HEK293T (cell line): ENCODE measurements around the gene MLYCD.

ENCODE experiments used
- CTCF ChIA-PET: fragments of 350-600 bp; formaldehyde crosslinking; extraction: SDS; loops from one replicate; lab custom pipeline; 2021; ENCODE audit warnings: antibody characterized with exemption, inconsistent platforms; lab: Yijun Ruan, JAX
- POLR2A ChIA-PET: fragments of 350-600 bp; formaldehyde crosslinking; extraction: SDS; loops from one replicate; lab custom pipeline; 2020; ENCODE audit warnings: antibody characterized with exemption, inconsistent platforms; lab: Yijun Ruan, JAX
- DNase-seq: peaks from one replicate; pipeline ENCODE4 v3.0.0; 2012; ENCODE audit warnings: mixed read lengths; ENCODE audit errors: extremely low spot score
- ARNT ChIP-seq: fragments of 450-650 bp; IDR thresholded peaks from 2 replicates; pipeline ENCODE4 v1.6.1; 2017; ENCODE audit warnings: mild to moderate bottlenecking
- BHLHE40 ChIP-seq: fragments of 450-650 bp; IDR thresholded peaks from 2 replicates; pipeline ENCODE4 v1.6.1; 2016; ENCODE audit warnings: mild to moderate bottlenecking, moderate library complexity, borderline replicate concordance
- CTBP1 ChIP-seq: fragments of 450-650 bp; IDR thresholded peaks from 2 replicates; pipeline ENCODE4 v1.6.1; 2016; ENCODE audit warnings: borderline replicate concordance
- ELF4 ChIP-seq: fragments of 450-650 bp; IDR thresholded peaks from 2 replicates; pipeline ENCODE4 v1.6.1; 2017; ENCODE audit warnings: antibody characterized with exemption
- FOXA1 ChIP-seq: fragments of 450-650 bp; IDR thresholded peaks from 2 replicates; pipeline ENCODE4 v1.6.1; 2016; ENCODE audit warnings: mild to moderate bottlenecking
- FOXK2 ChIP-seq: fragments of 450-650 bp; IDR thresholded peaks from 2 replicates; pipeline ENCODE4 v1.6.1; 2016; ENCODE audit warnings: mild to moderate bottlenecking
- FOXM1 ChIP-seq: fragments of 450-650 bp; IDR thresholded peaks from 2 replicates; pipeline ENCODE4 v1.6.1; 2017; ENCODE audit warnings: mild to moderate bottlenecking, borderline replicate concordance
- HDGF ChIP-seq: fragments of 450-650 bp; IDR thresholded peaks from 2 replicates; pipeline ENCODE4 v1.6.1; 2017; ENCODE audit warnings: antibody characterized with exemption, borderline replicate concordance
- L3MBTL2 ChIP-seq: fragments of 450-650 bp; conservative IDR thresholded peaks from 2 replicates; pipeline ENCODE4 v1.6.1; 2016; ENCODE audit warnings: mild to moderate bottlenecking
- LEF1 ChIP-seq: fragments of 450-650 bp; IDR thresholded peaks from 2 replicates; pipeline ENCODE4 v1.6.1; 2017; ENCODE audit warnings: mild to moderate bottlenecking, borderline replicate concordance
- NFRKB ChIP-seq: fragments of 450-650 bp; IDR thresholded peaks from 2 replicates; pipeline ENCODE4 v1.6.1; 2016; ENCODE audit warnings: mild to moderate bottlenecking, moderate library complexity
- SP1 ChIP-seq: fragments of 450-650 bp; IDR thresholded peaks from 2 replicates; pipeline ENCODE4 v1.6.1; 2017
- SUZ12 ChIP-seq: fragments of 450-650 bp; IDR thresholded peaks from 2 replicates; pipeline ENCODE4 v1.6.1; 2016; ENCODE audit warnings: mild to moderate bottlenecking
- TARDBP ChIP-seq: fragments of 450-650 bp; IDR thresholded peaks from 2 replicates; pipeline ENCODE4 v1.6.1; 2016
- ZNF384 ChIP-seq: fragments of 450-650 bp; IDR thresholded peaks from 2 replicates; pipeline ENCODE4 v1.6.1; 2016
- TF ChIP-seq, protein P1 (sequence below): fragments of 450-650 bp; IDR thresholded peaks from 2 replicates; pipeline ENCODE4 v1.6.1; 2016

Gene MLYCD

GRCh38 chr16:83963277-83964119, 64.6 kb downstream of the MLYCD start:
- POLR2A ChIA-PET, result no interaction called here
- TF ChIP-seq FOXA1, result no peak
- TF ChIP-seq, protein P1, sequence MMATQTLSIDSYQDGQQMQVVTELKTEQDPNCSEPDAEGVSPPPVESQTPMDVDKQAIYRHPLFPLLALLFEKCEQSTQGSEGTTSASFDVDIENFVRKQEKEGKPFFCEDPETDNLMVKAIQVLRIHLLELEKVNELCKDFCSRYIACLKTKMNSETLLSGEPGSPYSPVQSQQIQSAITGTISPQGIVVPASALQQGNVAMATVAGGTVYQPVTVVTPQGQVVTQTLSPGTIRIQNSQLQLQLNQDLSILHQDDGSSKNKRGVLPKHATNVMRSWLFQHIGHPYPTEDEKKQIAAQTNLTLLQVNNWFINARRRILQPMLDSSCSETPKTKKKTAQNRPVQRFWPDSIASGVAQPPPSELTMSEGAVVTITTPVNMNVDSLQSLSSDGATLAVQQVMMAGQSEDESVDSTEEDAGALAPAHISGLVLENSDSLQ, result 0 out of 2 replicates have a peak, but pooled peaks have one; percentile 19
- CTCF ChIA-PET, result no interaction called here
- DNase-seq, result no peak

- TF ChIP-seq ZNF384 (no peak), LEF1 (no peak), L3MBTL2 (no peak), ARNT (no peak), BHLHE40 (no peak), NFRKB (no peak), SUZ12 (no peak)
- CTCF ChIA-PET, result interaction anchor here (0.6 to 2.5 kb wide), 4 partner anchors 11 to 101 kb away, joined by 3 to 12 read pairs (median 6); no protein-coding TSS in a partner anchor
- POLR2A ChIA-PET, result no interaction called here
- no peak for DNase-seq
Observed at GRCh38 chr16:83964684-83965443, 65.9 kb downstream of the MLYCD start.

GRCh38 chr16:83965444-83966152, 66.7 kb downstream of the MLYCD start:
- POLR2A ChIA-PET, result no interaction called here
- CTCF ChIA-PET, result interaction anchor here (2.5 kb wide), 1 partner anchor 100 kb away, joined by 12 read pairs; no protein-coding TSS in a partner anchor
- TF ChIP-seq FOXK2, result no peak
- TF ChIP-seq, protein P1, result no peak
- no peak for TF ChIP-seq CTBP1
- no peak for DNase-seq

DNA sequence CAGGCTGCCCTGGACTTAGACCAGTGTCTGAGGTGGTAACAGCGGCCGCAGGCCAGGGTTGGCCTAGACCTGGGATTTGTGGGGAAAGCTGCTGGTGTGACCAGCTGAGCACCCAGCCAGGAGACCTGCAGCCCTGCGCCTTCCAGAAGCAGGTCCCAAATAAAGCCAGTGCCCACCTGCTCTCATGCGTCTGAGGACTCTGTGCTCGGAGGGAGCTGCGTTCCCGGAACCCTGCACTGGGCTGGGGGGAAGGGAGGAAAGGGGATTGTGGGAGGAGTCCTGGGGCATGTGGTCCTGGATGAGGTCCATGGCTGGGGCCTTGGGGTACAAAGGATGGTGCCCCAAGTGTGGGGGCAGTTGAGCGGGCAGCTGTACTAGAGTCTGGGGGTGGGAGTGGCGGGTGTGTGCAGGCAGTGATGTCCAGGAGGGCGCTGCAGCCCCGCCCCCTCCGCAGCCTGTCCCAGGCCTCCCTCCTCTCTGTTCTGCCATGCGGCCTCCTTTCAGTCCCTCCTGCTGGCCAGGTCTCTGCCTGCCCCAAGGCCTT, 67.3 kb downstream of the MLYCD start:
- no peak for DNase-seq
- ChIA-PET CTCF (interaction anchor here (2.5 kb wide), 1 partner anchor 99 kb away, joined by 12 read pairs; no protein-coding TSS in a partner anchor), POLR2A (no interaction called here)
- TF ChIP-seq ARNT (no peak), SUZ12 (no peak), SP1 (no peak), BHLHE40 (no peak), ZNF384 (no peak), TARDBP (no peak), NFRKB (no peak), FOXM1 (no peak), L3MBTL2 (no peak), HDGF (no peak), LEF1 (no peak), ELF4 (no peak), CTBP1 (no peak)
- TF ChIP-seq, protein P1, result no peak

DNA sequence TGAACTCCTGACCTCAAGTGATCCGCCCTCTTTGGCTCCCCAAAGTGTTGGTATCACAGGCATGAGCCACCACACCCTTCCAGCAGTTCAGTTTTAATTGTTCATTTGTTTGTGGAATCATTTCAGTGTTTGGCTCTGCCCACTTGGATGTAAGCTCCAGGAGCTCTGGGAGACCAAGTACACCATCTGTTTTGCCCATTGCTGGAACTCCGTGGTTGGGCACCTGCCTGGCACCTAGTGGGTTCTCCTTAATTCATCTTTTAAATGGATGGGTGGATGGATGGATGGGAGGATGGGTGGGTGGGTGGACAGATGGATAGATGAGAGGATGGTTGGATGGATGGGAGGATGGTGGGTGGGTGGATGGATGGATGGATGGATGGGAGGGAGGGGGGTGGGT, 68.2 kb downstream of the MLYCD start:
- ChIA-PET CTCF (interaction anchor here (2.5 kb wide), 1 partner anchor 99 kb away, joined by 12 read pairs; no protein-coding TSS in a partner anchor), POLR2A (no interaction called here)
- TF ChIP-seq BHLHE40 (no peak), ELF4 (no peak), SP1 (no peak), NFRKB (no peak), ARNT (no peak)
- no peak for DNase-seq

DNA sequence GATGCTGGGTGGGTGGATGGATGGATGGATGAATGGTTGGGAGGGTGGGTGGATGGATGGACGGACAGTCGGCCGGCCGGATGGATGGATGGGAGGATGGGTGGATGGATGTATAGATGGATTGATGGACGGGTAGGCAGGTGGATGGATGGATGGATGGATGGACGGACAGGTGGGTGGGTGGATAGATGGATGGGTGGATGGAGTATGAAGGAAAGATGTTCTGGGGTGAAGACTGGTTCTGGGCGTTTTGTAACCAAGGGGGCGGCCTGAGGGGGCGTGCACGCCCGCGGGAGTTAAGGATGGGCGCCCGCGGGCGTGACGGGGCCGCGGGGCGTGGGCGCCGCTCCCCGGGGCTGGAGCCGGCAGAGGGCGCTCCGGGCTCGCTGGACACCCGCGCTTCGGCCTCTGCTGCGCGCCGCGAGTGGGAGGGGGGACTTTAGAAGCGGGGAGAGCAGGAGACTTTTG, 69.0 kb downstream of the MLYCD start, which contains the start of gene NECAB2:
Gene NECAB2, plus strand, starts transcription at position 407 of the 468 bp plus-strand sequence. CDS start 405 bp downstream, outside the sequence.
- ChIA-PET CTCF (no interaction called here), POLR2A (no interaction called here)
- peak; percentile 81 for DNase-seq
- no peak for TF ChIP-seq SP1
- TF ChIP-seq, protein P1, result peak; percentile 77
- TF ChIP-seq NFRKB, result no peak
- TF ChIP-seq FOXK2, result no peak
- TF ChIP-seq L3MBTL2, result no peak
- TF ChIP-seq SUZ12, result no peak
- no peak for TF ChIP-seq BHLHE40
- TF ChIP-seq HDGF, result no peak
- TF ChIP-seq ELF4, result no peak
- TF ChIP-seq LEF1, result no peak
- peak; percentile 63; the same call in 1 of the 2 replicates for TF ChIP-seq CTBP1
- TF ChIP-seq FOXA1, result no peak
- TF ChIP-seq FOXM1, result no peak
